K562 (cell line): ENCODE data around the gene VASH2. TPM values are rescaled to one million over a fixed set of nuclear protein-coding genes. Genes with fewer than 3 reads are reported as not detected.

Experiments used
- E2F3 ChIP-seq: fragments of 250-450 bp; sonication (Bioruptor Pico); IDR thresholded peaks from 2 replicates; pipeline ENCODE4 v1.4.0; 2020; ENCODE audit warnings: mild to moderate bottlenecking
- HDAC3 ChIP-seq: fragments of 450-650 bp; IDR thresholded peaks from 2 replicates; pipeline ENCODE4 v1.6.1; 2018; ENCODE audit warnings: borderline replicate concordance, mild to moderate bottlenecking, moderate library complexity; ENCODE audit not compliant: partially characterized antibody
- MCM3 ChIP-seq: fragments of 450-650 bp; IDR thresholded peaks from 2 replicates; pipeline ENCODE4 v1.6.1; 2016
- MCM7 ChIP-seq, 2 experiments: fragments of 450-650 bp; IDR thresholded peaks; 2 replicates each; pipeline ENCODE4 v1.6.1; 2016 to 2018
- MEF2D ChIP-seq: conservative IDR thresholded peaks from 2 replicates; pipeline ENCODE4 v1.6.1; 2016; ENCODE audit warnings: low read depth, missing genetic modification characterization, missing compliant biosample characterization
- MIER1 ChIP-seq: fragments of 450-650 bp; IDR thresholded peaks from 2 replicates; pipeline ENCODE4 v1.6.1; 2016; ENCODE audit warnings: antibody characterized with exemption, mild to moderate bottlenecking, low read depth
- MYC ChIP-seq, 2 experiments: fragments of 250-450 bp in 1 of 2; sonication (Bioruptor Pico) in 1 of 2; IDR thresholded peaks; 2 replicates each; pipeline versions ENCODE4 v1.5.1 to v1.6.1; 2012 to 2021; ENCODE audit warnings: low read depth in 2 of 2, borderline replicate concordance in 1 of 2, improper control_type of control experiment in 1 of 2, low read length in 1 of 2, mild to moderate bottlenecking in 1 of 2, moderate library complexity in 1 of 2
- RBM34 ChIP-seq: fragments of 200-400 bp; formaldehyde crosslinking; IDR thresholded peaks from 2 replicates; pipeline ENCODE4 v1.6.1; 2018; ENCODE audit warnings: low read length, borderline replicate concordance; ENCODE audit not compliant: insufficient read depth
- RERE ChIP-seq: sonication (generic); formaldehyde crosslinking; IDR thresholded peaks from 2 replicates; pipeline ENCODE4 v1.8.0; 2023; ENCODE audit warnings: missing genetic modification reagents, mild to moderate bottlenecking, borderline replicate concordance
- TAL1 ChIP-seq: fragments of 450-650 bp; IDR thresholded peaks from 2 replicates; pipeline ENCODE4 v1.6.1; 2016; ENCODE audit warnings: mild to moderate bottlenecking
- TRIM25 ChIP-seq: fragments of 450-650 bp; IDR thresholded peaks from 2 replicates; pipeline ENCODE4 v1.7.0; 2016; ENCODE audit warnings: borderline replicate concordance
- USF2 ChIP-seq: sonication (generic); formaldehyde crosslinking; IDR thresholded peaks from 2 replicates; pipeline ENCODE4 v1.5.0; 2020; ENCODE audit warnings: missing genetic modification reagents
- ZHX1 ChIP-seq: fragments of 150-350 bp; conservative IDR thresholded peaks from 2 replicates; pipeline ENCODE4 v1.6.1; 2014; ENCODE audit warnings: low read length
- ZNF324 ChIP-seq: fragments of 250-450 bp; sonication (Bioruptor Pico); IDR thresholded peaks from 2 replicates; pipeline ENCODE4 v1.4.0; 2020; ENCODE audit warnings: mild to moderate bottlenecking
- ZNF444 ChIP-seq: fragments of 250-450 bp; sonication (Bioruptor Pico); IDR thresholded peaks from 2 replicates; pipeline ENCODE4 v1.4.0; 2020; ENCODE audit warnings: mild to moderate bottlenecking, moderate library complexity
- polyA plus RNA-seq, 8 experiments: library from polyadenylated mRNA; depleted of rRNA in 4 of 8; stranded (reverse) in 5 of 8; unstranded in 3 of 8; fragments of >200 nt; fragmentation: Nextera tagmentation in 2 of 8; fragmentation: Illumina TruSeq in 1 of 8; extraction: Ambion mirVana in 2 of 8; extraction: Trizol in 1 of 8; gene quantifications; 2 replicates each; pipeline versions ENCODE4 v1.2.1 to v1.2.3, GENCODE V29; 2011 to 2014; ENCODE audit warnings: inconsistent platforms in 1 of 8, missing spikeins in 1 of 8
- total RNA-seq, 7 experiments: library from RNA; depleted of rRNA in 6 of 7; stranded (reverse); fragments of >200 nt in 6 of 7; fragmentation: Illumina TruSeq in 2 of 7; extraction: Trizol in 2 of 7; gene quantifications; 2 replicates each; pipeline versions ENCODE4 v1.2.1 to v1.2.3, GENCODE V29; 2011 to 2021; ENCODE audit warnings: low replicate concordance in 1 of 7

The VASH2 gene
- total and polyA plus RNA-seq, 9 of the 15 experiments (the other 6 are each of a cell fraction or from before 2014, with no cell fraction given), result 0.04 to 0.40 (median 0.10) TPM; not detected in 1

GRCh38 chr1:213015099-213016050, 65.0 kb downstream of the VASH2 start, which contains the start of gene ANGEL2 (continued):
- TF ChIP-seq MEF2D (tag) (no peak), RBM34 (no peak), HDAC3 (peak; percentile 4), MYC (IDR thresholded peaks at IDR 0.05; ENCODE audit: low read depth, low read length) (peak; percentile 61), MYC (CRISPR knock-in tag; IDR thresholded peaks at IDR 0.05; ENCODE audit: borderline replicate concordance, low read depth) (0 out of 2 replicates have a peak, but pooled peaks have one; percentile 22), MCM3 (no peak), MIER1 (no peak), MCM7 (IDR thresholded peaks at IDR 0.05) (no peak), ZNF444 (CRISPR knock-in tag) (no peak), TAL1 (no peak), E2F3 (CRISPR knock-in tag) (peak; percentile 52; the same call in 1 of the 2 replicates), RERE (CRISPR knock-in tag) (peak; percentile 80; the same call in 1 of the 2 replicates), USF2 (CRISPR knock-in tag) (no peak), TRIM25 (no peak), ZHX1 (no peak), ZNF324 (CRISPR knock-in tag) (no peak)
